Activated T-cell treated with anti-CD3 and anti-CD28 coated beads, Interleukin-2, amount 50 U/mL, for 24 hours (primary cell): Measurements from ENCODE around the gene CEP72.
"Not testable (repeated sequence)": the region's sequence is repeated elsewhere in the genome, so short reads cannot be mapped to it uniquely, and the experiment has no call there.

Source experiments
- DNase-seq: peaks from one replicate; pipeline ENCODE4 v3.0.0-alpha.2; 2020
- H3K27ac Mint-ChIP-seq: 2 replicates; pipeline ENCODE4 v1.8.0; 2020; ENCODE audit warnings: mild to moderate bottlenecking, mixed read lengths
- H3K27me3 Mint-ChIP-seq: 2 replicates; pipeline ENCODE4 v1.8.0; 2020; ENCODE audit warnings: mixed read lengths
- H3K36me3 Mint-ChIP-seq: 2 replicates; pipeline ENCODE4 v1.8.0; 2020; ENCODE audit warnings: low read depth, mixed read lengths
- H3K4me1 Mint-ChIP-seq: 2 replicates; pipeline ENCODE4 v1.8.0; 2020; ENCODE audit warnings: low read depth, mixed read lengths
- H3K4me3 Mint-ChIP-seq: 2 replicates; pipeline ENCODE4 v1.8.0; 2020; ENCODE audit warnings: mild to moderate bottlenecking, moderate library complexity, mixed read lengths
- H3K9me3 Mint-ChIP-seq: 2 replicates; pipeline ENCODE4 v1.8.0; 2020; ENCODE audit warnings: mixed read lengths

The CEP72 gene

GRCh38 chr5:573976-574375 is 38.2 kb upstream of the CEP72 start:
- no peak overlapping the region for H3K27ac Mint-ChIP-seq
- H3K27me3 Mint-ChIP-seq: peaks cover 34% of the 10 kb centered on the region
- no peaks in the 10 kb centered on the region for H3K4me1 Mint-ChIP-seq
- no peak overlapping the region for H3K4me3 Mint-ChIP-seq
- H3K9me3 Mint-ChIP-seq: peaks cover 14% of the 10 kb centered on the region
- H3K36me3 Mint-ChIP-seq: no peaks in the 10 kb centered on the region
- no peak for DNase-seq

- no peak overlapping the region for H3K27ac Mint-ChIP-seq
These were observed 37.2 kb upstream of the CEP72 start for GRCh38 chr5:574906-575305.

GRCh38 chr5:575636-576035 is 36.5 kb upstream of the CEP72 start:
- peaks cover 14% of the 10 kb centered on the region for H3K9me3 Mint-ChIP-seq
- peaks cover 48% of the 10 kb centered on the region for H3K27me3 Mint-ChIP-seq
- H3K4me3 Mint-ChIP-seq: no peak overlapping the region
- no peak overlapping the region for H3K27ac Mint-ChIP-seq
- no peak for DNase-seq
- no peaks in the 10 kb centered on the region for H3K4me1 Mint-ChIP-seq
- H3K36me3 Mint-ChIP-seq: no peaks in the 10 kb centered on the region

More at GRCh38 chr5:574906-575305, 37.2 kb upstream of the CEP72 start:
- DNase-seq: no peak
- H3K9me3 Mint-ChIP-seq: peaks cover 14% of the 10 kb centered on the region
- no peaks in the 10 kb centered on the region for H3K4me1 Mint-ChIP-seq
- H3K27me3 Mint-ChIP-seq: peaks cover 41% of the 10 kb centered on the region
- no peaks in the 10 kb centered on the region for H3K36me3 Mint-ChIP-seq
- no peak overlapping the region for H3K4me3 Mint-ChIP-seq

DNA sequence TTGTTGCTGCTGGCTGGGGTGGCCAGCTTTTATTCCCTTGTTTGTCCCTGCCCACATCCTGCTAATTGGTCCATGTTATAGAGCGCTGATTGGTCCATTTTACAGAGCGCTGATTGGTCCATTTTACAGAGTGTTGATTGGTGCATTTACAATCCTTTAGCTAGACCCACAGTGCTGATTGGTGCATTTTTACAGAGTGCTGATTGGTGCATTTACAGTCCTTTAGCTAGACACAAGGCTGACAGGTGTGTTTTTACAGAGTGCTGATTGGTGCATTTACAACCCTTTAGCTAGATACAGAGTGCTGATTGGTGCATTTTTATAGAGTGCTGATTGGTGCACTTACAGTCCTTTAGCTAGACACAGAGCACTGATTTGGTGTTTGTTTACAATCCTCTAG is 34.9 kb upstream of the CEP72 start:
- peaks cover 64% of the 10 kb centered on the region for H3K27me3 Mint-ChIP-seq
- not testable (repeated sequence) for H3K4me3 Mint-ChIP-seq
- peaks cover 14% of the 10 kb centered on the region for H3K9me3 Mint-ChIP-seq

GRCh38 chr5:577800-578199 is 34.3 kb upstream of the CEP72 start:
- Mint-ChIP-seq H3K27ac (no peak overlapping the region), H3K36me3 (no peaks in the 10 kb centered on the region), H3K4me3 (no peak overlapping the region), H3K9me3 (peaks cover 14% of the 10 kb centered on the region), H3K27me3 (peaks cover 70% of the 10 kb centered on the region), H3K4me1 (no peaks in the 10 kb centered on the region)
- DNase-seq: no peak

More for the DNA sequence above, 34.9 kb upstream of the CEP72 start:
- H3K4me1 Mint-ChIP-seq, DNase-seq, H3K36me3 Mint-ChIP-seq, H3K27ac Mint-ChIP-seq: not testable (repeated sequence)

DNA sequence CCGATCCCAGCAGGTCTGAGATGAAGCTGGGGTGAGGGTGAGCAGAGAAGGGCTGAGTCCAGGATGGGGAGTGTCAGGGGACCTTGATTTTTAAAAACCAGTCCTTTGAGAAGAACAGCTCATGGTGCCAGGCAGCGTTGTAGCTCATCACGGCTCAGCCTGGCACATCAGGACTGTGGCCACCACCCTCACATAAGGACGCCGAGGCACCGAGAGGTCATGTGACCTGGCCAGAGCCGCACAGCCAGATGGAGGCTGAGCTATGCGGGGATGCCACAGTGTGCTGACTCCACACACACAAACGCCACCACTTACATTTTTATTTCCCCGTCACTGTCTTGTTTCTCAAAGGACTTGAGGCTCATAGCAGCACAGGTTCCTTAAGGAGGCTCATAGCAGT is 32.9 kb upstream of the CEP72 start:
- no peak overlapping the region for H3K27ac Mint-ChIP-seq
- no peaks in the 10 kb centered on the region for H3K36me3 Mint-ChIP-seq
- H3K9me3 Mint-ChIP-seq: peaks cover 14% of the 10 kb centered on the region
- H3K4me3 Mint-ChIP-seq: no peak overlapping the region
- DNase-seq: no peak
- H3K27me3 Mint-ChIP-seq: peaks cover 75% of the 10 kb centered on the region
- no peaks in the 10 kb centered on the region for H3K4me1 Mint-ChIP-seq

DNA sequence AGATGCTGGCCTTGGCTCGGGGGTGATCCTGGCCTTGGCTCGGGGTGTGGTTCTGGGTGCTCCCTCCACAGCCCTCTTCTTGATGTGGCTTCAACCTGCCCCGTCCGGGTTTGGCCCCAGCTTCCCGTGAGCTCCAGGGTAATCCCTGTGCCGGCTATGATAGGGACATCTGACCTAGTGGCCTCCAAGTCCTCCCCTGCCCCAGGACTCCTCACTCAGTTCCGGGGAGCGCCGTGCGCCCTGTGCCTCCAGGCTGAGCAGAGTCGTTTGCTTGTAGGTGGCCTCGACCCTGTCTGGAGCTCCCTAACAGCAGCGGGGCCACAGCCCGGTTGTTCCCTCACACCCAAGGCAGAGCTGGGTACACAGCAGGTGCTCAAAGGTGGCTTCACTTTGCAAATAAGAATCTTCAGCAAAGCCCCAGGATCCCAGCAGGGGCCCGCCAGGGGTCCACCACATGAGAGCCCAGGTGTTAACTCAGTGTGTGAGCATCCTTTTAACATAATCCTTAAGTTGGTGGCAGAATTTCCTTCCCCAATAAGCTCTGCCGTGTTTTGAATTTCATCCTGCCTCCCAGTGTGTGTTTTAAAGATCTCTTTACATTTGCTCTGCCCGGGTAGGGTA is 32.3 kb upstream of the CEP72 start:
- Mint-ChIP-seq H3K4me1 (no peaks in the 10 kb centered on the region), H3K27me3 (peaks cover 68% of the 10 kb centered on the region), H3K27ac (no peak overlapping the region), H3K9me3 (peaks cover 14% of the 10 kb centered on the region), H3K36me3 (no peaks in the 10 kb centered on the region), H3K4me3 (no peak overlapping the region)
- no peak for DNase-seq

DNA sequence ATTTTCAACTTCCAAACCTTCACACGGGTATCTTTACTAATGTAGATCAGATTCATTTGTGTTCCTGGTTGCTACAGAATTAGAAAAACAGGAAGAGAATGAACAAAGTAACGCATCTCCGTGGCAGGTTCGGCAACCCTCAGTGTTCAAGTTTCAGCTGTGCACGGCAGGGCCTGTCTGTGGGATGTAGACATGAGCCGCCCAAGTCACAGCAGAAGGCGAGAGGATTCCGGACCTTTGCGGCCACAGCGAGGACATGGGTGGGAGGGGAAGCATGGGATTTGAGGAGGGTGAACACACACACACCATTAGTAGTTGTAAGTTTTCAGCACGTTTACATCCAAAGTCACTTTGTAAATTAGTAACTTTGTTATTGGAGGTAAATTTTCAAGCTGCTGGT is 31.7 kb upstream of the CEP72 start:
- Mint-ChIP-seq H3K9me3 (peaks cover 9% of the 10 kb centered on the region), H3K27me3 (peaks cover 63% of the 10 kb centered on the region), H3K27ac (no peak overlapping the region), H3K4me3 (no peak overlapping the region), H3K36me3 (no peaks in the 10 kb centered on the region), H3K4me1 (no peaks in the 10 kb centered on the region)
- no peak for DNase-seq

DNA sequence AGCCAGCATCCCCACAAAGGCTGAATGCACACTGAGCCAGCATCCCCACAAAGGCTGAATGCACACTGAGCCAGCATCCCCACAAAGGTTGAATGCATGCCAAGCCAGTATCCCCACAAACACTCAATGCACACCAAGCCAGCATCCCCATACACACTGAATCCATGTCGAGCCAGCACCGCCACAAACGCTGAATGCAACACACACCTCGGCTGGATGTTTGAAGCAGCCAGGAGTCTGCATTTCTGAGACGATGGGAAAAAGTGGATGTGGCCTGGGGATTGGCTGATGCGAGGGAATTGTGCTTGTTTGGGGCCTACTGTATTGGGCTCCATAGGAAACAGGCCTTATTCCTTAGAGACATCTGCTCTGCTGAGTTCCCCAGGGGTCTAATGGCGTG is 30.9 kb upstream of the CEP72 start:
- H3K4me1 Mint-ChIP-seq: no peaks in the 10 kb centered on the region

DNA sequence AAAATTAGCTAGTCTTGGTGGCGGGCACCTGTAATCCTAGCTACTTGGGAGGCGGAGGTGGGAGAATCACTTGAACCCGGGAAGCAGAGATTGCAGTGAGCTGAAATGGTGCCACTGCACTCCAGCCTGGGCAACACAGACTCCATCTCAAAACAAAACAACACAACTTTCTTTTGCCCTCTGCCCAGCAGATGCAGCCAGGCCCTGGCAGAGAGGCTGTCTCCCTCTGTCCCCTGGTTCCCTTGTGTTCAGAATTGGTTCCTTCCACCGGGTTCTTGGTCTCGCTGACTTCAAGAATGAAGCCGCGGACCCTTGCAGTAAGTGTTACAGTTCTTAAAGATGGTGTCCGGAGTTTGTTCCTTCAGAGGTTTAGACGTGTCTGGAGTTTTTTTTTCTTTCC is 30.2 kb upstream of the CEP72 start:
- Mint-ChIP-seq H3K4me3 (no peak overlapping the region), H3K27me3 (peaks cover 54% of the 10 kb centered on the region), H3K27ac (no peak overlapping the region), H3K36me3 (no peaks in the 10 kb centered on the region), H3K9me3 (no peaks in the 10 kb centered on the region), H3K4me1 (no peaks in the 10 kb centered on the region)
- DNase-seq: no peak

More for the DNA sequence above, 30.9 kb upstream of the CEP72 start:
- Mint-ChIP-seq H3K4me3 (no peak overlapping the region), H3K27ac (no peak overlapping the region), H3K9me3 (peaks cover 4% of the 10 kb centered on the region), H3K27me3 (peaks cover 57% of the 10 kb centered on the region), H3K36me3 (no peaks in the 10 kb centered on the region)
- DNase-seq: no peak

DNA sequence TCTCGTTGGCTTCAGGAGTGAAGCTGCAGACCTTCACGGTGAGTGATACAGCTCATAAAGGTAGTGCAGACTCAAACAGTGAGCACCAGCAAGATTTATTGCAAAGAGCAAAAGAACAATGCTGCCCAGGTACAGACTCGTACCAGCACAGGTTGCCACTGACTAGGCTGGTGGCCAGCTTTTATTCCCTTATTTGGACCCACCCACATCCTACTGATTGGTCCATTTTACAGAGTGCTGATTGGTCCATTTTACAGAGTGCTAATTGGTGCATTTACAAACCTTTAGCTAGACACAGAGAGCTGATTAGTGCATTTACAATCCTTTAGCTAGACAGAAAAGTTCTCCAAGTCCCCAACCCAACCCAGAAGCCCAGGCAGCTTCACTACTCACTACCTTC is 29.7 kb upstream of the CEP72 start:
- not testable (repeated sequence) for H3K4me1 Mint-ChIP-seq, H3K36me3 Mint-ChIP-seq, H3K9me3 Mint-ChIP-seq, H3K27ac Mint-ChIP-seq, H3K4me3 Mint-ChIP-seq, DNase-seq
- H3K27me3 Mint-ChIP-seq: peaks cover 54% of the 10 kb centered on the region

DNA sequence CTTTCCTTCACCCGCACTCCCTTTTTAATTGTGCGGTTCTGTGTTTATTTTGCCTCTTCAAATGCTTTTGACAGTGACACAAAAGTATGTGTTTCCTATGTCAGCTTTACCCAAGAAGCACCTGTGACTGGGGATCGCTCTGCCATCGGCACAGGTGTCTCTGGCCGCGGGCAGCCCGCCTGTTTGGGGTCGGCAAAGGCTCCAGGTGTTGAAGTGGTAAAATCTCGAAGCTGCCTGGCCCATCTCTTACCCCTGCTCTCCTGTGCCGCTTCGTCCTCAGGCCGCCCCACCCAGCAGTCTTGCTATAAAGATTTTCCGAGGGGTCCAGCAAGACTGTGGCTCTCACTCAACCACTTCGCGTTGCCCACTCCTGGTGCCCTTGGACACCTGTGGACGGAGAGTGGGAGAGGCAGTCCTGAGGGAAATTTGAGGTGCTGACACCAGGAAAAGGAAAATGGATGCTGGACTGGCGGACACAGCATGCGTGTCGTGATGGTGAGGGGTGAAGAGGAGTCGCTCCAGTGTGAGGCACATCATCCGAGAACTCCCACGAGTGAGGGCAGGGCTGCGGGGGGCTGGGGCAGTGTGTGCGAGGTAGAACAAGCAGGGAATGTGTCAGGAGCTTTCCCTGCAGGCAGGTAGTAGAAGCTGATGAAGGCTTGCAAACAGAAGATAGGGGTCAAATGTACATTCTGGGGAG is 29.1 kb upstream of the CEP72 start:
- Mint-ChIP-seq H3K4me1 (no peaks in the 10 kb centered on the region), H3K9me3 (no peaks in the 10 kb centered on the region), H3K27ac (no peak overlapping the region), H3K4me3 (no peak overlapping the region), H3K36me3 (no peaks in the 10 kb centered on the region), H3K27me3 (peaks cover 55% of the 10 kb centered on the region)
- no peak for DNase-seq

- no peaks in the 10 kb centered on the region for H3K9me3 Mint-ChIP-seq
- no peak overlapping the region for H3K4me3 Mint-ChIP-seq
- no peaks in the 10 kb centered on the region for H3K4me1 Mint-ChIP-seq
- H3K27me3 Mint-ChIP-seq: peaks cover 49% of the 10 kb centered on the region
- H3K27ac Mint-ChIP-seq: no peak overlapping the region
- DNase-seq: no peak
- no peaks in the 10 kb centered on the region for H3K36me3 Mint-ChIP-seq
These were observed 28.5 kb upstream of the CEP72 start for GRCh38 chr5:583645-584044.

- H3K9me3 Mint-ChIP-seq: no peaks in the 10 kb centered on the region
- no peaks in the 10 kb centered on the region for H3K36me3 Mint-ChIP-seq
- no peak for DNase-seq
- no peaks in the 10 kb centered on the region for H3K4me1 Mint-ChIP-seq
- H3K27ac Mint-ChIP-seq: no peak overlapping the region
- H3K4me3 Mint-ChIP-seq: no peak overlapping the region
- H3K27me3 Mint-ChIP-seq: peaks cover 44% of the 10 kb centered on the region
These were observed 27.9 kb upstream of the CEP72 start for GRCh38 chr5:584216-584615.

- Mint-ChIP-seq H3K27ac (no peak overlapping the region), H3K27me3 (peaks cover 40% of the 10 kb centered on the region), H3K9me3 (peaks cover 4% of the 10 kb centered on the region), H3K4me1 (peaks cover 4% of the 10 kb centered on the region), H3K4me3 (no peak overlapping the region), H3K36me3 (no peaks in the 10 kb centered on the region)
- DNase-seq: no peak
These were observed 27.3 kb upstream of the CEP72 start for GRCh38 chr5:584846-585245.
